ENCODE results near the gene SOS1. TPM values are rescaled to one million over a fixed set of nuclear protein-coding genes. Genes with fewer than 3 reads are reported as not detected.

Gene SOS1
- polyA plus RNA-seq, 1 donor = 65.1 TPM

Other genes starting within 250 kb of the SOS1 start
- 59.9 TPM for gene DHX57, start 245.1 kb downstream of the SOS1 start, polyA plus RNA-seq (ENCODE audit: insufficient read length)
- gene MORN2, start 245.1 kb downstream of the SOS1 start, polyA plus RNA-seq (ENCODE audit: insufficient read length) = 50.5 TPM
- gene ARHGEF33, start 231.2 kb downstream of the SOS1 start, polyA plus RNA-seq (ENCODE audit: insufficient read length) = 3.4 TPM
- gene CDKL4, start 122.9 kb upstream of the SOS1 start, polyA plus RNA-seq (ENCODE audit: insufficient read length) = 1.2 TPM